Fibroblast of skin of abdomen (primary cell): ENCODE data around the gene PDE6G. TPM values are rescaled to one million over a fixed set of nuclear protein-coding genes. Genes with fewer than 3 reads are reported as not detected.

Experiments used
- DNase-seq: peaks from one replicate; pipeline ENCODE4 v3.0.0-alpha.2; 2013
- polyA plus RNA-seq, 2 experiments: library from polyadenylated mRNA; unstranded; fragments of 120-200 nt; gene quantifications; one replicate each; pipeline ENCODE4 v1.2.1, GENCODE V29; 2013; ENCODE audit not compliant: insufficient read length in 2 of 2

Gene PDE6G
- 0.44 TPM for polyA plus RNA-seq (2013, experiment 1 of 2; ENCODE audit: insufficient read length)
- 0.40 TPM for polyA plus RNA-seq (2013, experiment 2 of 2; ENCODE audit: insufficient read length)

DNA sequence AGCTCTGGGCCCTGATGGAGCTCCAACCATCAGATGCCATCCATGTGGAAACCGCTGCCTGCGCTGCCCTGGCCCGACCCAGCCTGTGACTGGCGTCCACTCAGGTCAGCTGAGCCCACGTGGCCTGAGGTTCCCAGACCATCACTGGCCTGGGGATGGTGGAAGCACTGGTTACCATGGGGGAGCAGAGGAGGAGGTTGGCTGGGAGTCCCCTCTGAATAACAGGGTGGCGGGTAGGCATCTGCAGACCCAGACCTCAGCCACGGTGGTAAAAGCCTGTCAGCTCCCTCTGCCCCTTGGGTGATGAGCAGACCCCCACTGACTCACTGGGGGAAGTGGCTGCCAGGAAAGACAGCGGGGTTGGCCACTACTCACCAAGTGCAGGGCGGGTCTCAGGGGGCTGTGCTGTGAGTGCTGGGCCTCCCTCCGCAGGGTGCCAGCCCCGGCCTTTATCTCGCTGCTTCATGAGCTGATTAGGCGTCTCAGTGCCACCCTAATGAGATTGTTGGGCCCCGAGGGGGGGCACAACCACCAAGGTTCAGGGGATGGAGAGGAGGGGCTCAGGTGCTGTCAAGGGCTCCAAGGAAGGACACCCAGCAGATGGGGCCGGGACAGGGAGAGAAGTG lies at the start of gene PDE6G:
Gene PDE6G (minus strand): TSS at position 425 of the 626 bp plus-strand sequence. CDS start 3,237 bp downstream, outside the sequence.
- DNase-seq = no peak

DNA sequence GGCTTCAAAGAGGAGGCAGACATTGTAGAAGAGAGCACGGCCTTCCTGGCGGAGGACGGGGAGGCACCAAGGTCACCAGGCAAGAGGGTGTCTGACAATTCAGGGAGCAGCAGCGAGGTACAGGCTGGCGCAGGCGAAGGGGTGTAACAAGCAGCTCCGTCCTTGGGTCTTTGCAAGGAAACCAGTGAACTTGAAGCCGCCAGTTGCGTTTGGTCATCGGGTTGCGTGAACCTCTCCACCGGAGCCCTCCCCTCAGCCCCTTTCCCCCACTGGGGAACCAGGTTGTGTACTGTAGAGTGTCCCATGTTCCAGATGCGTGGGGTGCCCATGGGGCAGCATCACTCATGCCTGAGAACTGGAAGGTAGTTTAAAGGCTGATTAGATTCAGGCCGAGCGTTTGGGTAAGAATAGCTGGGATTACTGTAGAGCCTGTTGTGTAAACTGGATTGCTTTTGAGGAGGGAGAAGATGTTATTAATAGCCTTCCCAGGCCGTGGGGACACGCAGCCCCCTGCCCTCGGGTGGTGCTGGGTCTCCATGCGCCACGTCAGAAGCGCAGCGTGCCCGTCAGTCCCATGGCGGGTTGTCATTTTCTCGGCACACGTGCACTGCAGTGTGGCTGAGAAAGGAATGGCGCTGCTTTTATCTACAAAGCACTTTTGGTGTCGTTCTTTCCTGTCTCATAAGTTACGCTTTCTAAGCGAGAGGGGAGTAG lies 49.3 kb upstream of the PDE6G start:
- no peak for DNase-seq

DNA sequence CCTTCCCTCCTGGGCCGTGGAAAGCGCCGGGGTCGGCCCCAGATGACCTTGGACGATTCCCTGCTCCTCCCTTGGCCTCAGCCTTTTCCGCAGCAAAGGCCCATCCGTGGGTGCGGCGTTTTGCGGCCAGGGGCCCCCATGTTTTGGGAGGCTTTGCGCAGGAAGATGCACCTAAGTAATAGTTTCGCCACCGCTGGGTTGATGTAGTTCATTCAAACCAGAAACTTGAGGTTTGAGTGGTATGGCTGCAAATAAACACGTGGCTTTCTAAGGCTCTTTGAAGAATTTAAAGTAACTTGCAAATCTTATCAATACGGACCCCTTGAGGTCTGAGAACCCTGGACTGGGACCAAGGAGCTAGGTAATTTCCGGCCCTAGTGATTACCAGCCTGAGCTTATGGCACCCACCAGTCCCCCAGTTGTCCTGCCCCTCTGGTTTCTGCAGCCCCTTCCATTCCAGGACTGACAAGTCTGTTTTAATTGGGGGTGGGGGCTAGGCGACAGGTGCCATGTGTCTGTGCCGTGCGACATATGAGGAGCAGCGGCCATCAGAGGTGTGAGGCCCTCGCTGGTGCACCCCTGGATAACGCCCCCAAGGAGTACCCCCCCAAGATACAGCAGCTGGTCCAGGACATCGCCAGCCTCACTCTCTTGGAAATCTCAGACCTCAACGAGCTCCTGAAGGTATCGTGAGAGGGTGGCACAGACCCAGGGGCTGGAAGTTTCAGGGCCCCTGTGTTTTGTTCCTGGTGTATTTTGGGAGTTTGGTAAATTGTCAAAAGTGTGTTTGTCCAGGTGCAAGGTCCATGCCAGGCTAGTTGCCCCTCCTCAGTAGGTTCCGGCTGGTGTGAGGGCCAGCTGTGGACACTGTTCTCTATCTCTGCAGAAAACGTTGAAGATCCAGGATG lies 47.7 kb upstream of the PDE6G start:
- no peak for DNase-seq

DNA sequence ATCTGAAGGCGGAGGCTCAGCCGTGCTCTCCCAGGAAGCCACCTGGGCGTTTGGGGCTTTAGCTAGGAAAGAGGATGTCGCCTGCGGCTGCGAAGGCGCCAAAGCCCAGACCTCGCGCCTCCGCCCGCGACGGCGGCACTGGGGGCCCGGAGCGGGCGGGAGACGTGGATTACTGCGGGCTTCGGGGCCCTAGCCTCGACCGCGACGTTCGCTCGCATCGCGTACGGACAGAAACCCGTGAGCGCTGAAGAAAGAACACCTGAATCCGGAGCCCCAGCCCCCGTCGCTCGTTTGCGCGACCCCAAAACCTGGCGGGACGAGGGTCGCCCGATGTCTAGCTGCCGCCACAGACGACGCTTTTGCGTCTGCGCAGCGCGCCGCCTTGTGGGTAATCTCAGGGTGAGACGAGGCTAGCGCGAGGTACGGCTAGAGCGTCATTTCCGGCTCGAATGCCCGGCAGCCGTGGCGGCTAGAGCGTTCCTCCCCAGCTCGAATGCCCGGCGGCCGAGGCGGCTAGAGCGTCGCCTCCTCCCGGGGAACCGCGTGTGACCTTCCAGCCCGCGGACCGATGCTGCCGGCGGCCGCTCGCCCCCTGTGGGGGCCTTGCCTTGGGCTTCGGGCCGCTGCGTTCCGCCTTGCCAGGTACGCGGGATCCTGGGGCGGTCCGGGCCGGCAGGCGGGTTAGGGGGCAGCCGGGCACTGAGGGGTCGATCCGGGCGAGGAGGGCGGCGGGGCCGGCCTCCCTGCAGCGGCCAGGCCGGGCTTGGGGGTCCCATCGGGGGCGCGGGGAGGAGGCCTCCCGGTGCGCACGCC lies 46.8 kb upstream of the PDE6G start, which contains the start of gene MRPL12:
Gene MRPL12 (plus strand): TSS at position 434 of the 813 bp plus-strand sequence. CDS start 135 bp downstream, at position 569.
- peak; percentile 89 for DNase-seq

DNA sequence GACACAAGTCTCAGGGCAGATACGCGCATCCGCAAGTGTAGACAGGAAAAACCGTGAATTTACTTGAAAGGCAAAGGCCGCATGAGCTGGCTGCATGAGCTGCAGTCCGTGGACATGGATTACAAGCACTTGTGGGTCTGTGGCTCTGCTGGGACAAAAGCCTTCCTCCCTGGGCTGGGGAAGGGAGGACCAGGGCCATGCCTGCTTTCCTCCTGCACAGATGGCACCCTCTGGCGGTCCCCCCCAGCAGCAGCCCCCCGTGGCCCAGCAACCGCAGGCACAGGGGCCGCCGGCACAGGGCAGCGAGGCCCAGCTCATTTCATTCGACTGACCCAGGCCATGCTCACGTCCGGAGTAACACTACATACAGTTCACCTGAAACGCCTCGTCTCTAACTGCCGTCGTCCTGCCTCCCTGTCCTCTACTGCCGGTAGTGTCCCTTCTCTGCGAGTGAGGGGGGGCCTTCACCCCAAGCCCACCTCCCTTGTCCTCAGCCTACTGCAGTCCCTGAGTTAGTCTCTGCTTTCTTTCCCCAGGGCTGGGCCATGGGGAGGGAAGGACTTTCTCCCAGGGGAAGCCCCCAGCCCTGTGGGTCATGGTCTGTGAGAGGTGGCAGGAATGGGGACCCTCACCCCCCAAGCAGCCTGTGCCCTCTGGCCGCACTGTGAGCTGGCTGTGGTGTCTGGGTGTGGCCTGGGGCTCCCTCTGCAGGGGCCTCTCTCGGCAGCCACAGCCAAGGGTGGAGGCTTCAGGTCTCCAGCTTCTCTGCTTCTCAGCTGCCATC lies 45.1 kb upstream of the PDE6G start:
- no peak for DNase-seq

DNA sequence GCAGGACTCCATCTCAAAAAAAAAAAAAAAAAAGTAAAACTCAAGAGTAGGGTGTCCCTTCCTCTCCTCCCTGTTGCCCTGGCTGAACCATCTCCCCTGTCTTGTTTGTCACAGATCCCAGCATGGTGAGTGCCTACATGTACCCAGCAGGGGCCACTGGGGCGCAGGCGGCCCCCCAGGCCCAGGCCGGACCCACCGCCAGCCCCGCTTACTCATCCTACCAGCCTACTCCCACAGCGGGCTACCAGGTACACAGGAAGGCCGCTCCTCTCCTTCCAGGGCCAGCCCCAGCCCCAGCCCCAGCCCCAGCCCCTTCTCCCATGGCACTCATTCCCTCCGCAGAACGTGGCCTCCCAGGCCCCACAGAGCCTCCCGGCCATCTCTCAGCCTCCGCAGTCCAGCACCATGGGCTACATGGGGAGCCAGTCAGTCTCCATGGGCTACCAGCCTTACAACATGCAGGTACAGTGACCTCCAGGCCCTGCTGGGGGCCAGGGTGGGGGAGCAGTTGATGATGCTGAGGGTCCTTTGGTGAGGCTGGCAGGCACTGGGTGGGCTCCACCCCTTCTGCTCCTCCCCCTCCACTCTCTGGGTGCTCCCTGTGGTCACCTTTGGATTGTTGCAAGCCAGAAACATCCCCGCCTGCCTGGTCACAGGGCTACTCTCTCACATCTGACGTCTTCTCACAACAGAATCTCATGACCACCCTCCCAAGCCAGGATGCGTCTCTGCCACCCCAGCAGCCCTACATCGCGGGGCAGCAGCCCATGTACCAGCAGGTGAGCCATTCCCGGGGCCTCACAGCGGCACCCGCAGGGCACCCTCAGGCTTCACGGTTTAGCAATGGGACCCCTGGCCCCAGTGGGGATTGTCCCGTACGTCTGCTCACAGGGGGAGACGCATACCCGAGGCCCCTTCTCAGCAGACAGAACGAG lies 44.3 kb upstream of the PDE6G start:
- no peak for DNase-seq

DNA sequence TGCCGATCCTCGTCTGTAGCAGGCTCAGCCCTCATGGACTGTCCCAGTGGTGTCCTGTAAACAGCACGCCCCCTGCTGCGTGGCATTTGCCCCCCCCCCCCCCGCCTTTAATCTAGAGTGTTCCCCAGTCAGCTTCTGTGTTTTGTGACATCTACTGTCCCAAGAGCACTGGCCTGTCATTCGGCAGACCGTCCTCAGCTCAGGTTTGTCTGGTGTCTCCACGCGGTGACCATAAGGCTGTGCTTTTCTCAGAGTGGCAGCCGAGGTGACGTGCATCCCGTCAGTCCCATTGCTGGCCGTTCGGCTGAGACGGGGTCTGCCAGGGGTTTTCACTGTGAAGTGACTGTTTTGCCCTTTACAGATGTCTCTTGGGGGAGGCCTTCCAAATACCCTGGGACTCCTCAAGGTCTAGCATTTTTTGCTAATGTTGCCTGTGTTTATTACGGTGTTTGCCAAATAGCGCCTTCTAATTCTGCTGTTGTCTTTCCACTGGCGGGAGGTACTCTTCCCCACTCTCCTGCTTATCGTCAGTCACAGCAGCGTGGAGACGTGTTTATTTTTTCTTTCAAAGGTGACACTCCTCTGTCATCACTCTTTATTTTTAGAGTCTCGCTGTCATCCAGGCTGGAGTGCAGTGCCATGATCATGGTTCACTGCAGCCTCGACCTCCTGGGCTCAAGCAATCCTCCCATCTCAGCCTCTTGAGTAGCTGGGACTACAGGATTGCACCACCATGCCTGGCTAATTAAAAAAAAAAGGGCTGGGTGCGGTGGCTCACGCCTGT lies 41.1 kb upstream of the PDE6G start:
- DNase-seq = no peak

DNA sequence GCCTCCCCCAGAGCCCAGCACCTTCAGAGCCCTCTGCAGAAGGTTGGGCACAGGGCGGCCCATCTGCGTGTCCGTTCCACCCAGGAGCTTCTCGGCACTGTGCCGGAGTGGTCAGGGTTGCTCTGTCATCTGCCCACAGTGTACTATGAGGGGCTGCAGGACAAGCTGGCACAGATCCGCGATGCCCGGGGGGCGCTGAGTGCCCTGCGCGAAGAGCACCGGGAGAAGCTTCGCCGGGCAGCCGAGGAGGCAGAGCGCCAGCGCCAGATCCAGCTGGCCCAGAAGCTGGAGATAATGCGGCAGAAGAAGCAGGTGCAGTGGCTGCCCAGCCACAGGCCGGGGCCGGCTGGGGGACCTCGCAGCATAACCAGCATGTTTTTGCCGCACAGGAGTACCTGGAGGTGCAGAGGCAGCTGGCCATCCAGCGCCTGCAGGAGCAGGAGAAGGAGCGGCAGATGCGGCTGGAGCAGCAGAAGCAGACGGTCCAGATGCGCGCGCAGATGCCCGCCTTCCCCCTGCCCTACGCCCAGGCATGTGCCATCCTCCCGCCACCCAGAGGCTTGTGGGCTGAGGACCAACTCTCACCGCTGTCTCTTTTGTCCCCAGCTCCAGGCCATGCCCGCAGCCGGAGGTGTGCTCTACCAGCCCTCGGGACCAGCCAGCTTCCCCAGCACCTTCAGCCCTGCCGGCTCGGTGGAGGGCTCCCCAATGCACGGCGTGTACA lies 40.0 kb upstream of the PDE6G start:
- no peak for DNase-seq

DNA sequence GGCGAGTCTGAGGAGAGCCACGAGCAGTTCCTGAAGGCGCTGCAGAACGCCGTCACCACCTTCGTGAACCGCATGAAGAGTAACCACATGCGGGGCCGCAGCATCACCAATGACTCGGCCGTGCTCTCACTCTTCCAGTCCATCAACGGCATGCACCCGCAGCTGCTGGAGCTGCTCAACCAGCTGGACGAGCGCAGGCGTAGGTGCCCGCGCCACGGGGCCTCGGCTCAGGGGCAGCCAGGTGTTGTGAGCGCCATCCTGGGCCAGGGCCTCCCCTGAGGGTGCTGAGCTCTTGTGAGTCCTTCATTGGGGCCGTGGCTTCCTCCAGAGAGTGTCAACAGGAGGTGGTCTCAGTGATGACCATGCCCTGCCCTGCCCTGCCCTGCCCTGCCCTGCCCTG lies 39.5 kb upstream of the PDE6G start:
- DNase-seq = no peak

DNA sequence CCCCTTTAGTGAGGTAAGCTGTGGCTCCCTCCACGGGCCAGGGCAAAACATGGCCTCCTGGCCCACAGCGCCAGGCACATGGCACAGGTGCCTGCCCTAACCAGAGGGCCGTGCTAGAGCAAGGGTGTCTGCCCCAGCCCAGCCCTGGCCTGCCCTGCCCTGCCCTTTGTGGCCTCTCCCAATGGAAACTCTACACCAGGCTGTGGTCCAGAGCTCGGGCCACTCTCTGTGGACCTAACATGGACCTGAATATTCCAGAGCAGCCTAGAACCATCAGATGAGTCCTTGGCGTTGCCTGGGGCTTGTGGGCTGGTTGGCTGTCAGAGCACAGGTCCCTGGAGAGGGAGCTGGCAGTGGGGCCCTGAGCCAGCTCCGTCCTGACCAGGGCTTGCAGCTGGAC lies 38.9 kb upstream of the PDE6G start:
- DNase-seq = no peak

DNA sequence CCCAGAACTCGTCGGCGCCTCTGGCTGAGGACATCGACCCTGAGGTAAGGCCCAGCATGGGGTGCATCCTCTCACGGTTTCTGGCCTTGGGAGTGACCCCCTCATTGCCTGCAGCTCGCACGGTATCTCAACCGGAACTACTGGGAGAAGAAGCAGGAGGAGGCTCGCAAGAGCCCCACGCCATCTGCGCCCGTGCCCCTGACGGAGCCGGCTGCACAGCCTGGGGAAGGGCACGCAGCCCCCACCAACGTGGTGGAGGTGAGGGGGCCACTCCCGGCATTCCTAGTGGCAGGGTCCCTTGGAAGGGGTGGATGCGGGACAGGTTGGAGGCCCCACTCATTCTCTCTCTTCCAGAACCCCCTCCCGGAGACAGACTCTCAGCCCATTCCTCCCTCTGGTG lies 38.5 kb upstream of the PDE6G start:
- no peak for DNase-seq

DNA sequence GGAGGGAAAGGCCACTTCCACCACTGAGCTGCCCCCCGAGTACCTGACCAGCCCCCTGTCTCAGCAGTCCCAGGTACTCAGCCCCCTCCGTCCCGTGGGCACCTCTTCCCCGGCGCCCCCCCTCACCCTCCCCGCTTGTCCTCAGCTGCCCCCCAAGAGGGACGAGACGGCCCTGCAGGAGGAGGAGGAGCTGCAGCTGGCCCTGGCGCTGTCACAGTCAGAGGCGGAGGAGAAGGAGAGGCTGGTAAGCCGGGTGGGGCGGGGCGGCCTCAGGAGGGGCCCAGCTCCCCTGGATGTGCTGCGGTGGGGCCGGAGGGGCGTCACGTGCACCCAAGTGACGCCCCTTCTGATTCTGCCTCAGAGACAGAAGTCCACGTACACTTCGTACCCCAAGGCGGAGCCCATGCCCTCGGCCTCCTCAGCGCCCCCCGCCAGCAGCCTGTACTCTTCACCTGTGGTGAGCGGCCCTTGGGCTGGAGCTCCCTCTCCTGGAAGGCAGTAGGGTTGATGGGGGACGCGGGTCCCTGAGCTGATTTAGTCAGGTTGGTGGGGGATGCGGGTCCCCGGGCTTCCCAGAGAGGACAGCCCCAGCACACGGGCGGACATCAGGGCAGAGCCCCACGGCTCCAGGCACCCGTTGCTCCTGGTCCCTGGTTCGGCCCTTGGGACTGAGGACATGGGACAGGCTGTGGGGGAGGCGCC lies 37.3 kb upstream of the PDE6G start:
- DNase-seq = no peak

DNA sequence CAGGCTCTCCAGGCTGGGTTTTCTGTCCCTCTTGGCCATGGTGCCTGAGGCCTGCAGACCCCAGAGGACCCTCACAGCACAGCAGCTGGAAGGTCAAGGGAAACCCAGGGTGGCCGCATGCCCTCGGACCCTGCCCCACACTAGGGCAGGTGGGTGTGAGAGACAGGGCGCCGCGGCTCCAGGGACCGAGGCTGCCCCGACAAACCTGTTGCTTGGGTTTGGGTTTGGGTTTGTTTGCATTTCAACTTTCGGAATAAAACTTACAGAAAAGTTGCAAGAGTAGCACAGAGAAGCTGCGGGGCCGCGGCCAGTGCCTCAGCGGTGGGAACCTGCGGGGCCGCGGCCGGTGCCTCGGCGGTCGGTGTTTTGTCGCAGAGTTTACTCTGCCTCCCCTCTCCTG lies 35.3 kb upstream of the PDE6G start:
- DNase-seq = no peak

DNA sequence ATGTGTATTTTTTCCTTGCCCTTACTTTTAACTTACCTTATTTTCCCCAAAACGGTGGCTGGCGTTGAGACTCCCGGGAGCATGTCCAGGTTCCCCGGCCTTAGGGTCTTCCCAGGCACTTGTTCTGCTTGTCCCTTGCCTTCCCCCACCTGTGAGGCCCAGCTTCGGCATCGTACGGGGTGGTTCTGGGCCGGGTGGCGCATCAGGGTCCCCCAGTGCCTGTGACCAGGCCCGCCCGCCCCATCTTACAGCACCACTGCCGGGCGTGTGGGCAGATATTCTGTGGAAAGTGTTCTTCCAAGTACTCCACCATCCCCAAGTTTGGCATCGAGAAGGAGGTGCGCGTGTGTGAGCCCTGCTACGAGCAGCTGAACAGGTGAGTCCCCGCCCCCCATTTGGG lies 34.9 kb upstream of the PDE6G start:
- no peak for DNase-seq

DNA sequence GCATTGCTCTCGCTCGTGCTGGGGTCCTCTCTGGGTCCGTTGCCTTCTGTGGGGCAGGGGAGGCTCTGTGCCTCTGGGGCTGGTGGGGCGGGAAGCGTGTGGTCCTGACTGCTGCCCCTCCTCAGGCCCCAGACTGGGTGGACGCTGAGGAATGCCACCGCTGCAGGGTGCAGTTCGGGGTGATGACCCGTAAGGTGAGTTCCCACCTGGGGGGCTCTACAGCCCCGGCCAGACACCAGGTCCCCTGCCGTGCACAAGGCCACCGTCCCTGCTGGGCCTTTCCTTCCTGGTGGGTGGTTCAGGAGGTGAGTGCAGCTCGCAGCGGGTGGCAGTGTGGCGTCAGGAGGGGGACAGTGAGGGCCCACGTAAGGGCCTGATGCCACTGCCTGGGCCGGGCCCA lies 34.2 kb upstream of the PDE6G start:
- DNase-seq = no peak

DNA sequence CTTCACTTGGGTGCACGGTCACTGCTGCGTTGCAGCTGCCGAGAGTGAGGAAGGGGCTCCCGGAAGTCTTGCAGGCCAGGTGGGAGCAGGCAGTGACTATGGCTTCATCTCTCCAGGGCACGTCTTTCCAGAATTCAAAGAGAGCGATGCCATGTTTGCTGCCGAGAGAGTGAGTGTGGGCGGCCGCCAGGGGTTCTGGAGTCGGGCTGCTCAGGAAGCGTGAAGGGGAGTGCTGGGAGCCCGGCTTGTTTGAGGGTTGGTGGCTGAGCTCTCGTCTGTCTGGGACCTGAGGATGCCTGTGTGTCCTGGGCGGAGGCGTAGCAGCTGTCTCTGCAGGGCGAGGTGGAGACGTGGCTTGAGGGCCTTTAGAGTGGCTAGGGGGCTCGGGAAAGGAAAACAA lies 33.7 kb upstream of the PDE6G start:
- no peak for DNase-seq

DNA sequence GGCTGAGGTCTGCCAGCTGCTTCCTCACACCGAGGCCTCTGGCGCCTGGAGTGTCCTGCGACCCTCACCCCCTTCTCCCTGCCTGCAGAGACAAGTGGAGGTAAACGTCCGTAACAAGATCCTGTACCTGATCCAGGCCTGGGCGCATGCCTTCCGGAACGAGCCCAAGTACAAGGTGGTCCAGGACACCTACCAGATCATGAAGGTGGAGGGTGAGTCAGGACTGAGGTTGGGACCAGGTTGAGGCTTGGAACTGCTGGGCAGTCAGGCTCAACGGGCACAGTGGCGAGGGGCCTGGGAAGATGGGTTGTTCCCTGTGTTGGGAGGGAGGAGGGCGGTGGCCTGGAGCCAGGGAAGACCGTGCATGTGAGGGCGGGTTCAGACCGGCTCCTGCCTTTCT lies 32.3 kb upstream of the PDE6G start:
- no peak for DNase-seq
